ENCODE data around the gene CARTPT.

The CARTPT gene

GRCh38 chr5:71762826-71763225 lies 43.8 kb downstream of the CARTPT start:
- no peak for TF ChIP-seq CTCF (IDR thresholded peaks at IDR 0.05; ENCODE audit: low read depth, low read length)
- H3K4me3 ChIP-seq (ENCODE audit: low read depth, low read length) = no peak overlapping the region
- no peak overlapping the region for H3K27ac ChIP-seq
- H3K27me3 ChIP-seq (ENCODE audit: insufficient read depth, low read depth, severe bottlenecking) = no peaks in the 10 kb centered on the region
- no peaks in the 10 kb centered on the region for H3K9me3 ChIP-seq (ENCODE audit: severe bottlenecking)
- no peak for DNase-seq
- H3K36me3 ChIP-seq = no peaks in the 10 kb centered on the region

GRCh38 chr5:71767661-71768060 lies 48.6 kb downstream of the CARTPT start:
- no peak overlapping the region for H3K27ac ChIP-seq
- H3K9me3 ChIP-seq (ENCODE audit: severe bottlenecking) = no peaks in the 10 kb centered on the region
- no peak for TF ChIP-seq CTCF (IDR thresholded peaks at IDR 0.05; ENCODE audit: low read depth, low read length)
- no peaks in the 10 kb centered on the region for H3K36me3 ChIP-seq
- H3K4me3 ChIP-seq (ENCODE audit: low read depth, low read length) = no peak overlapping the region
- no peaks in the 10 kb centered on the region for H3K27me3 ChIP-seq (ENCODE audit: insufficient read depth, low read depth, severe bottlenecking)
- no peak for DNase-seq

- Histone ChIP-seq H3K36me3 (no peaks in the 10 kb centered on the region), H3K9me3 (ENCODE audit: severe bottlenecking) (no peaks in the 10 kb centered on the region), H3K27me3 (ENCODE audit: insufficient read depth, low read depth, severe bottlenecking) (no peaks in the 10 kb centered on the region), H3K27ac (no peak overlapping the region), H3K4me3 (ENCODE audit: low read depth, low read length) (no peak overlapping the region)
- TF ChIP-seq CTCF (IDR thresholded peaks at IDR 0.05; ENCODE audit: low read depth, low read length) = no peak
- DNase-seq = no peak
These were observed 50.2 kb downstream of the CARTPT start for GRCh38 chr5:71769287-71769686.

- no peak for TF ChIP-seq CTCF (IDR thresholded peaks at IDR 0.05; ENCODE audit: low read depth, low read length)
- Histone ChIP-seq H3K4me3 (ENCODE audit: low read depth, low read length) (no peak overlapping the region), H3K27me3 (ENCODE audit: insufficient read depth, low read depth, severe bottlenecking) (no peaks in the 10 kb centered on the region), H3K9me3 (ENCODE audit: severe bottlenecking) (no peaks in the 10 kb centered on the region), H3K27ac (no peak overlapping the region), H3K36me3 (no peaks in the 10 kb centered on the region)
- DNase-seq = no peak
These were observed 51.3 kb downstream of the CARTPT start for GRCh38 chr5:71770381-71770780.

Data from WERI-Rb-1 (cell line).